Measurements from ENCODE around the gene PNMA8B. TPM values are rescaled to one million over a fixed set of nuclear protein-coding genes. Genes with fewer than 3 reads are reported as not detected.

The PNMA8B gene, protein sequence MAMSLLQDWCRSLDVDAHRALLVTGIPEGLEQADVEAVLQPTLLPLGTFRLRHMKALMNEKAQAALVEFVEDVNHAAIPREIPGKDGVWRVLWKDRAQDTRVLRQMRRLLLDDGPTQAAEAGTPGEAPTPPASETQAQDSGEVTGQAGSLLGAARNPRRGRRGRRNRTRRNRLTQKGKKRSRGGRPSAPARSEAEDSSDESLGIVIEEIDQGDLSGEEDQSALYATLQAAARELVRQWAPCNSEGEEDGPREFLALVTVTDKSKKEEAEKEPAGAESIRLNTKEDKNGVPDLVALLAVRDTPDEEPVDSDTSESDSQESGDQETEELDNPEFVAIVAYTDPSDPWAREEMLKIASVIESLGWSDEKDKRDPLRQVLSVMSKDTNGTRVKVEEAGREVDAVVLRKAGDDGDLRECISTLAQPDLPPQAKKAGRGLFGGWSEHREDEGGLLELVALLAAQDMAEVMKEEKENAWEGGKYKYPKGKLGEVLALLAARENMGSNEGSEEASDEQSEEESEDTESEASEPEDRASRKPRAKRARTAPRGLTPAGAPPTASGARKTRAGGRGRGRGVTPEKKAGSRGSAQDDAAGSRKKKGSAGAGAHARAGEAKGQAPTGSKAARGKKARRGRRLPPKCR
- under 0.01 and 0.04 TPM in 2 replicates for total RNA-seq

GRCh38 chr19:46495786-46496099 lies at the start of gene PNMA8B:
Gene PNMA8B (minus strand): TSS chr19:46495867. CDS start chr19:46495465, 402 bp downstream.

DNA sequence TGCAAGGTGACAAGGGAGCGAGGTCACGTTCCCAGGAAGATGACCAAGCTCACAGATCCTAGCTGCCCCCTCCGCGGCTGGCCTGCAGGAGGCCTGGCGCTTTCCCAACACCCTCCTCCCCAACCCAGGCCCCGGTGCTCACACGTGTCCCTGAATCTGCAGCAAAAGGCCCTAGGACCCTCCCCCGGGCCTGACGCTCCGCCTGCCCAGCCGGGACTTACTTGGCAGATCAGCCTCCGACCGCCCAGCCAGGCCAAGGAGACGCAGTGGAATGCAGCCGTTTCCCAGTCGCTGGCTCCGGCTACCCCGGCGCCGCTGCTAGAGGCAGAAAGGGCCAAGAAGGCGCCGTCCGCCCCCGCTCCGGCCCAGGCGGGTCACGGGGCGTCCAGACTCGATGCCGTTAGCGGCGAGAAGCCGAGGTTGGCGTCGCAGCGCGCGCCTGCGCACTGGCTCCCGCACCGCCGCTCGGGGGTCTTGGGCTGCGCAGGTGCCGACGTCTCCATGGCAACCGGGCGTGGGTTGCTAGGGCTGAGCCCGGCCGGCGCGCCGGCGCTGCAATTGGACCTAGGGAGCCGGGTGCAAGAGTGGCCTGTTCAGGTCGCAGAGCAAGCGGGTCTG lies 24.4 kb downstream of the PNMA8B start, which contains the start of gene PNMA8A:
Gene PNMA8A (minus strand): TSS at position 448 of the 618 bp plus-strand sequence. CDS start 528 bp downstream, outside the sequence.

Other genes starting within 250 kb of the PNMA8B start
- gene HIF3A, start 198.8 kb downstream of the PNMA8B start, total RNA-seq, result not detected in 2 replicates
- gene PPP5C, start 148.8 kb downstream of the PNMA8B start, total RNA-seq, result 48.3 and 72.6 TPM in 2 replicates
- 16.8 and 27.7 TPM in 2 replicates for gene CCDC8, start 82.3 kb downstream of the PNMA8B start, total RNA-seq
- not detected in 2 replicates for gene PNMA8C, start 66.9 kb downstream of the PNMA8B start, total RNA-seq
- 0.87 and 1.2 TPM in 2 replicates for gene PNMA8A, start 24.3 kb downstream of the PNMA8B start, total RNA-seq
- gene CALM3, start 105.5 kb upstream of the PNMA8B start, total RNA-seq, result 178 and 232 TPM in 2 replicates
- gene PTGIR, start 129.2 kb upstream of the PNMA8B start, total RNA-seq, result 0.04 and 1.6 TPM in 2 replicates
- gene GNG8, start 140.3 kb upstream of the PNMA8B start, total RNA-seq, result not detected in 2 replicates
- gene DACT3, start 165.3 kb upstream of the PNMA8B start, total RNA-seq, result 0.23 and 0.27 TPM in 2 replicates
- gene PRKD2, start 221.2 kb upstream of the PNMA8B start, total RNA-seq, result 26.9 and 35.5 TPM in 2 replicates

Measured in hair follicular keratinocyte (primary cell).